H9 (cell line): Measurements from ENCODE around the gene NOS1AP. TPM values are rescaled to one million over a fixed set of nuclear protein-coding genes. Genes with fewer than 3 reads are reported as not detected.

Experiments
- DNase-seq: peaks from one replicate; pipeline ENCODE4 v3.0.0-alpha.2; 2017
- H2AFZ ChIP-seq: one replicate; pipeline ENCODE4 v1.6.1; 2013; ENCODE audit warnings: mild to moderate bottlenecking, low read length, control low read depth, moderate library complexity
- H2AK5ac ChIP-seq: 2 replicates; pipeline ENCODE4 v1.6.1; 2013; ENCODE audit warnings: low read length, control low read depth, mixed read lengths; ENCODE audit not compliant: insufficient read length
- H2BK120ac ChIP-seq: one replicate; pipeline ENCODE4 v1.6.1; 2013; ENCODE audit warnings: low read depth, mild to moderate bottlenecking, low read length, control low read depth, inconsistent platforms; ENCODE audit not compliant: poor library complexity, severe bottlenecking
- H2BK12ac ChIP-seq: 2 replicates; pipeline ENCODE4 v1.6.1; 2013; ENCODE audit warnings: low read length, control low read depth, mixed read lengths, low read depth; ENCODE audit not compliant: insufficient read length
- H2BK15ac ChIP-seq: 2 replicates; pipeline ENCODE4 v1.6.1; 2013; ENCODE audit warnings: low read depth, low read length, control low read depth
- H2BK20ac ChIP-seq: one replicate; pipeline ENCODE4 v1.6.1; 2013; ENCODE audit warnings: low read depth, mild to moderate bottlenecking, low read length, control low read depth, inconsistent platforms; ENCODE audit not compliant: poor library complexity, severe bottlenecking
- H2BK5ac ChIP-seq: 2 replicates; pipeline ENCODE4 v1.6.1; 2013; ENCODE audit warnings: low read length, control low read depth, mixed read lengths; ENCODE audit not compliant: insufficient read length
- H3K14ac ChIP-seq: 2 replicates; pipeline ENCODE4 v1.6.1; 2013; ENCODE audit warnings: low read length, control low read depth; ENCODE audit not compliant: insufficient read depth
- H3K18ac ChIP-seq: 2 replicates; pipeline ENCODE4 v1.6.1; 2013; ENCODE audit warnings: low read depth, mild to moderate bottlenecking, mixed read lengths, low read length, control low read depth; ENCODE audit not compliant: insufficient read length
- H3K23ac ChIP-seq: 2 replicates; pipeline ENCODE4 v1.6.1; 2013; ENCODE audit warnings: low read length, control low read depth, mixed read lengths, low read depth; ENCODE audit not compliant: insufficient read length
- H3K23me2 ChIP-seq: 2 replicates; pipeline ENCODE4 v1.6.1; 2013; ENCODE audit warnings: low read depth, mild to moderate bottlenecking, mixed read lengths, low read length, control low read depth; ENCODE audit not compliant: insufficient read length, poor library complexity, severe bottlenecking
- H3K27ac ChIP-seq: 2 replicates; pipeline ENCODE4 v1.5.1; 2013; ENCODE audit warnings: low read length, control low read depth, mixed read lengths, low read depth; ENCODE audit not compliant: insufficient read length
- H3K27me3 ChIP-seq: 2 replicates; pipeline ENCODE4 v1.6.1; 2013; ENCODE audit warnings: low read length, control low read depth, inconsistent platforms; ENCODE audit not compliant: insufficient read depth
- H3K4ac ChIP-seq: 2 replicates; pipeline ENCODE4 v1.6.1; 2013; ENCODE audit warnings: low read depth, mild to moderate bottlenecking, control low read depth, inconsistent platforms, low read length, moderate library complexity
- H3K4me1 ChIP-seq: 2 replicates; pipeline ENCODE4 v1.6.1; 2013; ENCODE audit warnings: low read length, control low read depth, inconsistent platforms; ENCODE audit not compliant: insufficient read depth
- H3K4me2 ChIP-seq: 2 replicates; pipeline ENCODE4 v1.6.1; 2013; ENCODE audit warnings: low read length, control low read depth, mixed read lengths; ENCODE audit not compliant: insufficient read length, insufficient read depth
- H3K56ac ChIP-seq: 2 replicates; pipeline ENCODE4 v1.6.1; 2013; ENCODE audit warnings: low read depth, mild to moderate bottlenecking, mixed read lengths, low read length, control low read depth; ENCODE audit not compliant: insufficient read length
- H3K79me1 ChIP-seq: 2 replicates; pipeline ENCODE4 v1.6.1; 2013; ENCODE audit warnings: low read depth, mild to moderate bottlenecking, moderate library complexity, low read length, control low read depth, inconsistent platforms; ENCODE audit not compliant: insufficient read depth, poor library complexity, severe bottlenecking
- H3K79me2 ChIP-seq: 2 replicates; pipeline ENCODE4 v1.6.1; 2013; ENCODE audit warnings: low read length, control low read depth, inconsistent platforms; ENCODE audit not compliant: insufficient read depth
- H3K9ac ChIP-seq: 2 replicates; pipeline ENCODE4 v1.6.1; 2013; ENCODE audit warnings: low read length, control low read depth, mixed read lengths; ENCODE audit not compliant: insufficient read length; ENCODE audit errors: extremely low read depth
- H3K9me3 ChIP-seq: one replicate; pipeline ENCODE4 v1.6.1; 2013; ENCODE audit warnings: low read depth, low read length, inconsistent platforms; ENCODE audit not compliant: control insufficient read depth
- H3T11ph ChIP-seq: one replicate; pipeline ENCODE4 v1.6.1; 2013; ENCODE audit warnings: mild to moderate bottlenecking, low read length, control low read depth, inconsistent platforms
- H4K20me1 ChIP-seq: one replicate; pipeline ENCODE4 v1.6.1; 2013; ENCODE audit not compliant: control insufficient read depth, insufficient read length, insufficient read depth
- H4K5ac ChIP-seq: 2 replicates; pipeline ENCODE4 v1.6.1; 2013; ENCODE audit warnings: low read depth, mild to moderate bottlenecking, mixed read lengths, low read length, control low read depth; ENCODE audit not compliant: insufficient read length
- H4K8ac ChIP-seq: replicated peaks from 2 replicates; pipeline ENCODE4 v1.6.1; 2013; ENCODE audit warnings: low read length, control low read depth, mixed read lengths, low read depth; ENCODE audit not compliant: insufficient read length
- H4K91ac ChIP-seq: 2 replicates; pipeline ENCODE4 v1.6.1; 2013; ENCODE audit warnings: low read depth, mild to moderate bottlenecking, moderate library complexity, mixed read lengths, low read length, control low read depth; ENCODE audit not compliant: insufficient read length
- H3K27ac Mint-ChIP-seq, 3 experiments: 2 replicates in 2 of 3; 3 replicates in 1 of 3; pipeline ENCODE4 v1.8.0; 2020 to 2021; ENCODE audit warnings: mixed read lengths in 3 of 3, mild to moderate bottlenecking in 1 of 3, moderate library complexity in 1 of 3
- H3K27me3 Mint-ChIP-seq: 2 replicates; pipeline ENCODE4 v1.8.0; 2021; ENCODE audit warnings: low read depth, mild to moderate bottlenecking, moderate library complexity, mixed read lengths
- H3K36me3 Mint-ChIP-seq, 3 experiments: 2 replicates in 2 of 3; 3 replicates in 1 of 3; pipeline ENCODE4 v1.8.0; 2020 to 2021; ENCODE audit warnings: low read depth in 3 of 3, mixed read lengths in 3 of 3; ENCODE audit not compliant: insufficient read depth in 1 of 3
- H3K4me1 Mint-ChIP-seq, 2 experiments: 2 replicates each; pipeline ENCODE4 v1.8.0; 2020; ENCODE audit warnings: mixed read lengths in 2 of 2
- H3K4me3 Mint-ChIP-seq, 2 experiments: 2 replicates in 1 of 2; 3 replicates in 1 of 2; pipeline ENCODE4 v1.8.0; 2020 to 2021; ENCODE audit warnings: mild to moderate bottlenecking in 2 of 2, mixed read lengths in 2 of 2, moderate library complexity in 1 of 2
- H3K9me3 Mint-ChIP-seq, 2 experiments: 2 replicates in 1 of 2; 3 replicates in 1 of 2; pipeline ENCODE4 v1.8.0; 2020; ENCODE audit warnings: mild to moderate bottlenecking in 2 of 2, mixed read lengths in 2 of 2, moderate library complexity in 1 of 2
- CTCF ChIP-seq: fragments of 200-600 bp; sonication (generic); conservative IDR thresholded peaks from 3 replicates; pipeline ENCODE4 v1.8.0; 2021; ENCODE audit warnings: antibody characterized with exemption, mild to moderate bottlenecking
- WGBS: extraction: QIAGEN DNeasy Blood & Tissue Kit; methylation state at CpG from one replicate; pipeline ENCODE4 v1.1.7; 2013; ENCODE audit warnings: missing lambda C conversion rate, low lambda C conversion rate, mixed read lengths; ENCODE audit not compliant: insufficient read length; ENCODE audit errors: extremely low coverage; 5-methylcytosine and 5-hydroxymethylcytosine counted together
- total RNA-seq: library from RNA; stranded (reverse); gene quantifications from 2 replicates; pipeline ENCODE4 v1.2.1, GENCODE V29; 2021

NOS1AP gene
- total RNA-seq, 1 experiment from 2014 or later: 8.4 TPM

GRCh38 chr1:162404550-162405160 lies 335.2 kb downstream of the NOS1AP start:
- Mint-ChIP-seq H3K4me3 (no peak overlapping the region), H3K4me1 (peaks cover 2 to 7% of the 10 kb centered on the region in 2 experiments), H3K27me3 (peaks cover 2% of the 10 kb centered on the region; the same call in 1 of the 2 replicates), H3K36me3 (no peaks in the 10 kb centered on the region), H3K9me3 (no peaks in the 10 kb centered on the region), H3K27ac (no peak overlapping the region)
- Histone ChIP-seq H3K56ac (no peak overlapping the region), H2BK12ac (no peak overlapping the region), H2BK15ac (no peak overlapping the region), H3K4me2 (no peak overlapping the region), H4K8ac (no peak overlapping the region), H4K20me1 (no peaks in the 10 kb centered on the region), H3K18ac (no peak overlapping the region), H2AFZ (no peak overlapping the region), H2AK5ac (no peak overlapping the region), H3K27me3 (no peaks in the 10 kb centered on the region), H3K27ac (no peak overlapping the region), H3K4me1 (no peaks in the 10 kb centered on the region; the same call in 1 of the 2 replicates), H2BK120ac (no peak overlapping the region), H3K14ac (no peak overlapping the region), H3K4ac (no peak overlapping the region), H3K23ac (no peak overlapping the region), H3K79me1 (no peaks in the 10 kb centered on the region), H3K23me2 (no peaks in the 10 kb centered on the region), H2BK20ac (no peak overlapping the region), H4K5ac (no peak overlapping the region), H3K9me3 (no peaks in the 10 kb centered on the region), H4K91ac (no peak overlapping the region), H3K9ac (no peak overlapping the region), H3T11ph (no peak overlapping the region), H3K79me2 (no peaks in the 10 kb centered on the region), H2BK5ac (no peak overlapping the region)
- WGBS: no CpG with 5 or more reads among the region's 5 CpGs
- no peak for DNase-seq
- no peak for TF ChIP-seq CTCF
